GM13976 (cell line): ENCODE data around the gene SUSD4.

Experiments used
- DNase-seq: peaks from one replicate; pipeline ENCODE4 v3.0.0; 2012; ENCODE audit warnings: low spot score
- CTCF ChIP-seq: IDR thresholded peaks from 2 replicates; pipeline ENCODE4 v1.5.1; 2012; ENCODE audit warnings: borderline replicate concordance, mild to moderate bottlenecking; ENCODE audit not compliant: insufficient read depth; ENCODE audit errors: extremely low read depth, missing control alignments, control extremely low read depth
- in situ Hi-C: fragments of 300-500 bp; cut with MboI; formaldehyde crosslinking; loops from one replicate; pipeline ENCODE4 v1.12.0; 2022; ENCODE audit warnings: low sequenced_read_pairs, mixed read lengths, inconsistent platforms; ENCODE audit not compliant: unreplicated experiment

The SUSD4 gene

GRCh38 chr1:223276029-223276428, 87.9 kb downstream of the SUSD4 start:
- no peak for TF ChIP-seq CTCF
- in situ Hi-C loops: no loop called here
- DNase-seq: no peak

GRCh38 chr1:223273511-223273910, 90.5 kb downstream of the SUSD4 start:
- no peak for DNase-seq
- TF ChIP-seq CTCF: no peak
- in situ Hi-C loops: no loop called here

GRCh38 chr1:223271085-223271781, 92.7 kb downstream of the SUSD4 start:
- no peak for DNase-seq
- in situ Hi-C loops: no loop called here
- no peak for TF ChIP-seq CTCF

- no peak for TF ChIP-seq CTCF
- in situ Hi-C loops: no loop called here
- DNase-seq: no peak
Observed at GRCh38 chr1:223270155-223270554, 93.8 kb downstream of the SUSD4 start.

- no peak for DNase-seq
- in situ Hi-C loops: no loop called here
- TF ChIP-seq CTCF: no peak
Observed at GRCh38 chr1:223269006-223269405, 95.0 kb downstream of the SUSD4 start.

GRCh38 chr1:223266632-223267172, 97.3 kb downstream of the SUSD4 start:
- no peak for TF ChIP-seq CTCF
- in situ Hi-C loops: no loop called here
- no peak for DNase-seq
